Measurements from ENCODE around the gene TSSC4.

DNA sequence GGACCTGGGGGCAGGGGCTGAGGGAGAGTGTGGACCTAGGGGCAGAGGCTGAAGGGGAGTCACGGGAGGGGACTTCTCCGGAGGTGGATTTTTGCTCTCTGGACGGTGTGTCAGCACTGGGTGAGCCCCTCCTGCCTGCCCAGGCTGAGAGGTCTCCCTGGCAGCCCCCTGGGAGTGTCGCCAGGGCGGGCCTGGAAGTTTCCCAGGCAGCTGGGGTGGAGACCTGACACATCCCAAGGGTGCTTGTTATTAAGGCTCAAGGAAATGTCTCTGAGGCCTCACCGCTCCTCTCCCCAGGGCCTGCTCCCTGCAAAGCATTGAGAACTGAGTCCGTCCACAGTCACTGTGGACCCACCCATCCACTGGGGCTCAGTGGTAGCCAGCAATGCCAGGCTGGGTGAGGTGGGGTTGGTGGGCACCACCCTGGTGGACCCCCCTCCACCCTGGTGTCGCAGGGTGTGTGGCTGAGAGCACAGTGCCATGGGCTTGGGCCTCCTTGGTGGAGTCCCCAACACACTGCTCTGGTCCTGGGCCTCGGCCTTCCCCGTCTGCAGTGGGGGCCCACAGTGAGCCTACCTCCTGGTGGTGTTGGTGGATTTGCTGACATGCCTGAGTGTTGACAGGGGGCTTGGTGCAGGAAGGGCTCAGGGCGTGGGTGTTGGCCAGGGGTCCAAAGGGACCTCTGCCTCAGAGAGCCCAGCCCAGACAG lies 20.9 kb upstream of the TSSC4 start:
- TF ChIP-seq POLR2AphosphoS5 (IDR thresholded peaks at IDR 0.05; ENCODE audit: borderline replicate concordance, low read depth, low read length) (no peak), EZH2 (IDR thresholded peaks at IDR 0.05) (no peak), FOXP2 (optimal IDR thresholded peaks at IDR 0.05; ENCODE audit: control extremely low read depth, extremely low read length, insufficient read depth) (no peak)

Data from SK-N-MC (cell line).